Measurements from ENCODE around the gene SRSF3. TPM values are rescaled to one million over a fixed set of nuclear protein-coding genes. Genes with fewer than 3 reads are reported as not detected.

Gene SRSF3
- total RNA-seq, 2 experiments from 2014 or later, result 316 to 539 TPM

- DNase-seq (ENCODE audit: low spot score), result no peak
Observed at GRCh38 chr6:36638579-36638978, 44.4 kb downstream of the SRSF3 start.

DNA sequence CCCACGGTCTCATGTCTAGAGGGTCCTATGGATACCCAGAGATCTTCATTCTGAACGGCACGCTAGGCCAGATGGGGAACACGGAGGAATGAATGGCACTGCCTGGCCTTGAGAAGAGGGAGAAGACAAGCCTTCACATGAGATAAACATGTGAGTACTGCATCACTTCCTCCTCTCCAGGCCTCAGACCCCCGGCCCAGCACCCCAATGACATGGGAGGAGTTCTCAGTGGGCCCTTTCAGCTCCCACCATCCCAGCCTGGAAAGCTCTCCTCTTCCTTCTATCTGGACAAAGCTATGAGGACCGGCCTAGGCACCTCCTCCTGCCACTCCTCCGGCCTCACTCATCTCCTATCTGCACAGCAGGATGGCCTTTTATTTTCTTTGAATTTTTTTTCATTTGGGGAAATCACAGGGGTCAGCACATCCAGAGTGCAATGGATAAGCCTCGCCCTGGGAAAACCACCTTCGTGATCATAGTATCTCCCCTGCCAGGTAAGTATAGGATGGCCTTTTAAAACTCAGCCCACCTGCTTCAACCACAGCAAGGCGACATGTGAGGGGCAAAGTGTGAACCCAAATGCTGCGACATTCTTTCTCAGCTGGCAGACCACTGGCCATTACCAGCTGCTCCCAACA, 45.1 kb downstream of the SRSF3 start:
- no peak overlapping the region for H2AFZ ChIP-seq (ENCODE audit: low read length)
- ChIA-PET CTCF (ENCODE audit: unreplicated experiment) (no interaction called here), POLR2A (no interaction called here)
- no peaks in the 10 kb centered on the region for H3K9me3 ChIP-seq (ENCODE audit: low read length)
- no peak overlapping the region for H3K27ac ChIP-seq (ENCODE audit: low read depth, low read length, poor library complexity, severe bottlenecking)
- no peak for TF ChIP-seq CTCF (conservative IDR thresholded peaks at IDR 0.05; ENCODE audit: low read length)
- TF ChIP-seq EZH2phosphoT487 (IDR thresholded peaks at IDR 0.05; ENCODE audit: borderline replicate concordance, low read depth, low read length), result no peak
- intact Hi-C loops (cut with micrococcal nuclease; ENCODE audit: unreplicated experiment), result no loop called here
- no peaks in the 10 kb centered on the region for H3K9me2 ChIP-seq (ENCODE audit: insufficient read depth, low read length)
- no peaks in the 10 kb centered on the region for H4K20me1 ChIP-seq (ENCODE audit: insufficient read depth, low read length)
- H3K4me3 ChIP-seq (ENCODE audit: low read depth, low read length, poor library complexity, severe bottlenecking), result no peak overlapping the region
- no TSS peak for BruUV-seq (replicated peaks)
- no peak overlapping the region for H3K4me2 ChIP-seq (ENCODE audit: low read length)
- no peak for DNase-seq (ENCODE audit: low spot score)
- H3K36me3 ChIP-seq (ENCODE audit: insufficient read depth, low read length), result no peaks in the 10 kb centered on the region
- H3K4me1 ChIP-seq (ENCODE audit: insufficient read depth, low read length, poor library complexity, severe bottlenecking), result peaks cover 5% of the 10 kb centered on the region
- no peaks in the 10 kb centered on the region for H3K79me2 ChIP-seq (ENCODE audit: insufficient read depth, low read depth, low read length)

More at GRCh38 chr6:36638579-36638978, 44.4 kb downstream of the SRSF3 start:
- no peaks in the 10 kb centered on the region for H3K9me3 ChIP-seq (ENCODE audit: low read length)
- H3K4me1 ChIP-seq (ENCODE audit: insufficient read depth, low read length, poor library complexity, severe bottlenecking), result peaks cover 2% of the 10 kb centered on the region
- H4K20me1 ChIP-seq (ENCODE audit: insufficient read depth, low read length), result no peaks in the 10 kb centered on the region
- no TSS peak for BruUV-seq (replicated peaks)
- H3K4me3 ChIP-seq (ENCODE audit: low read depth, low read length, poor library complexity, severe bottlenecking), result no peak overlapping the region
- TF ChIP-seq CTCF (conservative IDR thresholded peaks at IDR 0.05; ENCODE audit: low read length) (no peak), EZH2phosphoT487 (IDR thresholded peaks at IDR 0.05; ENCODE audit: borderline replicate concordance, low read depth, low read length) (no peak)
- ChIA-PET CTCF (ENCODE audit: unreplicated experiment) (no interaction called here), POLR2A (no interaction called here)
- H3K4me2 ChIP-seq (ENCODE audit: low read length), result no peak overlapping the region
- no peaks in the 10 kb centered on the region for H3K9me2 ChIP-seq (ENCODE audit: insufficient read depth, low read length)
- intact Hi-C loops (cut with micrococcal nuclease; ENCODE audit: unreplicated experiment), result no loop called here
- H3K36me3 ChIP-seq (ENCODE audit: insufficient read depth, low read length), result no peaks in the 10 kb centered on the region
- no peak overlapping the region for H3K27ac ChIP-seq (ENCODE audit: low read depth, low read length, poor library complexity, severe bottlenecking)
- no peak overlapping the region for H2AFZ ChIP-seq (ENCODE audit: low read length)
- no peaks in the 10 kb centered on the region for H3K79me2 ChIP-seq (ENCODE audit: insufficient read depth, low read depth, low read length)

DNA sequence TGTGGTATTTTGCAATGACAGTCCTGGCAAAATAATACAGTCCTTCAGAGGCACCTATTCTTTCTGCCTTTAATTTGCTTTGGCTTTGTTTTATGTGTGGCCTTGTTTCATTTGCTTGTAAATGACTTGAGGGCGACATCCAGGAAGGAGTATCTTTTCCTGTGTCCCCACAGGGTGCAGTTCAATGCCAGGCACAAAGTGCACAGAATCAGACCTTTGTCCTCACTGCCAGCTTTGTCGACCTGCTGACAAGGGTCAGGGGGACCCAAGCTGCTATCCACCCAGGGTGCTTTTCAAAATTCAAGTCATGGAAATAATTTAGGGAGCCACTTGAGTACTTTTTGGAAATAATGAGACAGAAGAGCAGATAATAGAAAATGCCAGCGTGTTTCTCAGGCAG, 47.4 kb downstream of the SRSF3 start:
- TF ChIP-seq EZH2phosphoT487 (IDR thresholded peaks at IDR 0.05; ENCODE audit: borderline replicate concordance, low read depth, low read length), result no peak
- Histone ChIP-seq H3K4me3 (ENCODE audit: low read depth, low read length, poor library complexity, severe bottlenecking) (no peak overlapping the region), H3K79me2 (ENCODE audit: insufficient read depth, low read depth, low read length) (no peaks in the 10 kb centered on the region), H3K36me3 (ENCODE audit: insufficient read depth, low read length) (no peaks in the 10 kb centered on the region), H4K20me1 (ENCODE audit: insufficient read depth, low read length) (no peaks in the 10 kb centered on the region), H3K4me1 (ENCODE audit: insufficient read depth, low read length, poor library complexity, severe bottlenecking) (peaks cover 18% of the 10 kb centered on the region), H2AFZ (ENCODE audit: low read length) (no peak overlapping the region), H3K9me3 (ENCODE audit: low read length) (no peaks in the 10 kb centered on the region), H3K9me2 (ENCODE audit: insufficient read depth, low read length) (no peaks in the 10 kb centered on the region), H3K4me2 (ENCODE audit: low read length) (no peak overlapping the region), H3K27ac (ENCODE audit: low read depth, low read length, poor library complexity, severe bottlenecking) (no peak overlapping the region)
- ChIA-PET POLR2A (interaction anchor here (0.5 to 1.0 kb wide), 3 partner anchors 10 to 272 kb away, joined by 3 to 6 read pairs (median 3); no protein-coding TSS in a partner anchor), CTCF (ENCODE audit: unreplicated experiment) (no interaction called here)
- intact Hi-C loops (cut with micrococcal nuclease; ENCODE audit: unreplicated experiment), result no loop called here
- BruUV-seq (replicated peaks), result no TSS peak
- no peak for DNase-seq (ENCODE audit: low spot score)

All from OCI-LY7 (cell line).